K562 (cell line): Measurements from ENCODE around the gene SLC25A42. TPM values are rescaled to one million over a fixed set of nuclear protein-coding genes. Genes with fewer than 3 reads are reported as not detected.

Experiments used
- CHD2 ChIP-seq: IDR thresholded peaks from 2 replicates; pipeline ENCODE4 v1.6.1; 2011; ENCODE audit warnings: low read depth, low read length
- CSDE1 ChIP-seq, 2 experiments: fragments of 450-650 bp; IDR thresholded peaks; 2 replicates each; pipeline ENCODE4 v1.6.1; 2016; ENCODE audit warnings: mild to moderate bottlenecking in 1 of 2
- ELF1 ChIP-seq: fragments of 200-800 bp; sonication (Bioruptor generic); IDR thresholded peaks from 2 replicates; pipeline ENCODE4 v1.6.1; 2016; ENCODE audit warnings: missing genetic modification characterization, missing compliant biosample characterization
- ELK3 ChIP-seq: fragments of 450-650 bp; formaldehyde crosslinking; IDR thresholded peaks from 2 replicates; pipeline ENCODE4 v1.4.0; 2020; ENCODE audit warnings: mild to moderate bottlenecking
- EP400 ChIP-seq: fragments of 450-650 bp; IDR thresholded peaks from 2 replicates; pipeline ENCODE4 v1.6.1; 2017; ENCODE audit warnings: antibody characterized with exemption, mild to moderate bottlenecking, moderate library complexity
- ETV1 ChIP-seq: fragments of 450-650 bp; conservative IDR thresholded peaks from 2 replicates; pipeline ENCODE4 v1.6.1; 2016; ENCODE audit warnings: missing genetic modification characterization, control low read depth, low read depth, missing compliant biosample characterization
- GABPA ChIP-seq: fragments of 200-800 bp; sonication (Bioruptor generic); conservative IDR thresholded peaks from 2 replicates; pipeline ENCODE4 v1.6.1; 2016; ENCODE audit warnings: low read depth, missing genetic modification characterization, missing compliant biosample characterization
- GATA2 ChIP-seq: sonication (generic); formaldehyde crosslinking; IDR thresholded peaks from 2 replicates; pipeline ENCODE4 v1.4.0; 2020; ENCODE audit warnings: mild to moderate bottlenecking, missing genetic modification reagents
- HIVEP1 ChIP-seq: fragments of 250-450 bp; sonication (Bioruptor Pico); IDR thresholded peaks from 2 replicates; pipeline ENCODE4 v1.4.0; 2020; ENCODE audit warnings: mild to moderate bottlenecking
- NELFE ChIP-seq: IDR thresholded peaks from 2 replicates; pipeline ENCODE4 v1.6.1; 2011; ENCODE audit warnings: mild to moderate bottlenecking; ENCODE audit not compliant: insufficient read depth, insufficient read length
- PKNOX1 ChIP-seq: fragments of 450-650 bp; IDR thresholded peaks from 2 replicates; pipeline ENCODE4 v1.6.1; 2016
- POLR2AphosphoS2 ChIP-seq: IDR thresholded peaks from 2 replicates; pipeline ENCODE4 v1.6.1; 2012; ENCODE audit warnings: low read length, improper control_type of control experiment
- POLR2AphosphoS5 ChIP-seq: IDR thresholded peaks from 2 replicates; pipeline ENCODE4 v1.6.1; 2011; ENCODE audit warnings: mild to moderate bottlenecking, low read depth, low read length, moderate library complexity; ENCODE audit not compliant: control insufficient read depth, insufficient read depth
- RB1 ChIP-seq: fragments of 450-650 bp; IDR thresholded peaks from 2 replicates; pipeline ENCODE4 v1.6.1; 2017; ENCODE audit warnings: low read depth, mild to moderate bottlenecking
- SMARCB1 ChIP-seq: IDR thresholded peaks from 2 replicates; pipeline ENCODE4 v1.6.1; 2011; ENCODE audit warnings: improper control_type of control experiment, low read depth; ENCODE audit not compliant: insufficient read length
- TAF9B ChIP-seq: fragments of 450-650 bp; IDR thresholded peaks from 2 replicates; pipeline ENCODE4 v1.6.1; 2018; ENCODE audit warnings: mild to moderate bottlenecking; ENCODE audit not compliant: partially characterized antibody
- TCFL5 ChIP-seq: fragments of 250-450 bp; sonication (Bioruptor Pico); conservative IDR thresholded peaks from 2 replicates; pipeline ENCODE4 v1.6.1; 2021; ENCODE audit warnings: mild to moderate bottlenecking, moderate library complexity, matching md5 sums
- THRB ChIP-seq: fragments of 450-650 bp; formaldehyde crosslinking; conservative IDR thresholded peaks from 2 replicates; pipeline ENCODE4 v1.4.0; 2022; ENCODE audit warnings: mild to moderate bottlenecking, missing genetic modification characterization
- TRIM25 ChIP-seq: fragments of 450-650 bp; IDR thresholded peaks from 2 replicates; pipeline ENCODE4 v1.7.0; 2016; ENCODE audit warnings: borderline replicate concordance
- ZBTB43 ChIP-seq: sonication (generic); formaldehyde crosslinking; IDR thresholded peaks from 2 replicates; pipeline ENCODE4 v1.8.0; 2023; ENCODE audit warnings: mild to moderate bottlenecking, missing genetic modification reagents
- ZFP1 ChIP-seq: fragments of 450-650 bp; formaldehyde crosslinking; IDR thresholded peaks from 2 replicates; pipeline ENCODE4 v1.4.0; 2020; ENCODE audit warnings: mild to moderate bottlenecking, mixed read lengths
- ZNF699 ChIP-seq: fragments of 250-450 bp; sonication (Bioruptor Pico); IDR thresholded peaks from 2 replicates; pipeline ENCODE4 v1.8.0; 2021; ENCODE audit warnings: mild to moderate bottlenecking, moderate library complexity; ENCODE audit not compliant: insufficient replicate concordance
- ZNF77 ChIP-seq: fragments of 250-450 bp; sonication (Bioruptor Pico); IDR thresholded peaks from 2 replicates; pipeline ENCODE4 v1.5.0; 2020
- polyA plus RNA-seq, 8 experiments: library from polyadenylated mRNA; depleted of rRNA in 4 of 8; stranded (reverse) in 5 of 8; unstranded in 3 of 8; fragments of >200 nt; fragmentation: Nextera tagmentation in 2 of 8; fragmentation: Illumina TruSeq in 1 of 8; extraction: Ambion mirVana in 2 of 8; extraction: Trizol in 1 of 8; gene quantifications; 2 replicates each; pipeline versions ENCODE4 v1.2.1 to v1.2.3, GENCODE V29; 2011 to 2014; ENCODE audit warnings: inconsistent platforms in 1 of 8, missing spikeins in 1 of 8
- total RNA-seq, 7 experiments: library from RNA; depleted of rRNA in 6 of 7; stranded (reverse); fragments of >200 nt in 6 of 7; fragmentation: Illumina TruSeq in 2 of 7; extraction: Trizol in 2 of 7; gene quantifications; 2 replicates each; pipeline versions ENCODE4 v1.2.1 to v1.2.3, GENCODE V29; 2011 to 2021; ENCODE audit warnings: low replicate concordance in 1 of 7

Gene SLC25A42
- total and polyA plus RNA-seq, 9 of the 15 experiments (the other 6 are each of a cell fraction or from before 2014, with no cell fraction given), result 0.59 to 32.2 (median 14.1) TPM

- TF ChIP-seq PKNOX1 (peak; percentile 74), TAF9B (no peak), ELK3 (CRISPR knock-in tag) (no peak), ZBTB43 (0 out of 2 replicates have a peak, but pooled peaks have one; percentile 48), POLR2AphosphoS2 (peak; percentile 72; the same call in 1 of the 2 replicates), NELFE (no peak), CHD2 (peak; percentile 10; the same call in 1 of the 2 replicates), ZNF77 (CRISPR knock-in tag) (no peak), ZNF699 (CRISPR knock-in tag) (no peak), SMARCB1 (no peak), TCFL5 (no peak), POLR2AphosphoS5 (peak; percentile 97), CSDE1 (IDR thresholded peaks at IDR 0.05) (no peak), GATA2 (CRISPR knock-in tag) (peak; percentile 98), RB1 (peak; percentile 64; the same call in 1 of the 2 replicates), ELF1 (tag) (no peak), GABPA (tag) (no peak), THRB (CRISPR knock-in tag) (no peak), TRIM25 (no peak), ZFP1 (no peak), HIVEP1 (CRISPR knock-in tag) (no peak), ETV1 (tag) (peak; percentile 87), EP400 (peak; percentile 84)
These were observed 3.8 kb upstream of the SLC25A42 start (continued) for GRCh38 chr19:19059837-19060611.
